ENCODE results near the gene CLEC18B. TPM values are rescaled to one million over a fixed set of nuclear protein-coding genes. Genes with fewer than 3 reads are reported as not detected.
"Not testable (repeated sequence)": the region's sequence is repeated elsewhere in the genome, so short reads cannot be mapped to it uniquely, and the experiment has no call there.

Gene CLEC18B
- total RNA-seq, 1 experiment from 2014 or later: 2.2 TPM

- in situ Hi-C loops (cut with HindIII; ENCODE audit: low sequenced_read_pairs); DNase-seq (ENCODE audit: low spot score): not testable (repeated sequence)
Observed at GRCh38 chr16:74410057-74410957, 11.0 kb downstream of the CLEC18B start.

GRCh38 chr16:74409185-74409981, 11.9 kb downstream of the CLEC18B start:
- DNase-seq (ENCODE audit: low spot score); in situ Hi-C loops (cut with HindIII; ENCODE audit: low sequenced_read_pairs): not testable (repeated sequence)

GRCh38 chr16:74407362-74407705, 13.9 kb downstream of the CLEC18B start:
- in situ Hi-C loops (cut with HindIII; ENCODE audit: low sequenced_read_pairs); DNase-seq (ENCODE audit: low spot score): not testable (repeated sequence)

GRCh38 chr16:74406600-74407361, 14.5 kb downstream of the CLEC18B start:
- DNase-seq (ENCODE audit: low spot score); in situ Hi-C loops (cut with HindIII; ENCODE audit: low sequenced_read_pairs): not testable (repeated sequence)

DNA sequence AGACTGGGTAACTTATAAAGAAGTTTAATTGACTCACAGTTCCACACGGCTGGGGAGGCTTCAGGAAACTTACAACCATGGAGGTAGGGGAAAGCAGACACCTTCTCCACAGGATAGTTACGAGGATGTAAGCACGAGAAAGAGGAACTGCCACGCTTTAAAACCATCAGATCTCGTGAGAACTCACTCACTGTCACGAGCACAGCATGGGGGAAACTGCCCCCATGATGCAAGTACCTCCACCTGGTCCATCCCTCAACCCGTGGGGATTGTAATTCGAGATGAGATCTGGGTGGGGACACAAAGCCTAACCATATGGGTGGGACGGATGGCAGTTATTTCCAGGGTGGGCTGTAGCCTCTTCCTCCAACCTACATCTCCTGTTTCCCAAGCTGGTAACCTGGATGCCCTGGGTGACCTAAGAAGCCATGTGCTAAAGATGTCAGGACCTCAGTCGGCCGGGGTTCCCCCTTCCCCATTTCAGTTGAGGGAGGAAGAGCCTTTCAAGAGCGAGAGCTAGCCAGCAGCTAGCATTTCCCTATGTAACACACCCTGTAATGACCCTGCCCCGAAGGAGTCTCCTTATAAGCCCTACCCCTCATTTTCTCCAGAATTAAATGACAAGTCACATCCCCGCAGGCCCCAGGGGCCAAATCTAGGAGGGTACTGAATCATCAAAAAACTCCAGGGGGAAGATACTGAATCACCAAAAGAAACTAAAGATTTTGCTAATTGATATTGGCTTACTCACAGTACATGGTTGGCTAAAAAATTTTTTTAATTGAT, 16.9 kb downstream of the CLEC18B start:
- in situ Hi-C loops (cut with HindIII; ENCODE audit: low sequenced_read_pairs); DNase-seq (ENCODE audit: low spot score): not testable (repeated sequence)

DNA sequence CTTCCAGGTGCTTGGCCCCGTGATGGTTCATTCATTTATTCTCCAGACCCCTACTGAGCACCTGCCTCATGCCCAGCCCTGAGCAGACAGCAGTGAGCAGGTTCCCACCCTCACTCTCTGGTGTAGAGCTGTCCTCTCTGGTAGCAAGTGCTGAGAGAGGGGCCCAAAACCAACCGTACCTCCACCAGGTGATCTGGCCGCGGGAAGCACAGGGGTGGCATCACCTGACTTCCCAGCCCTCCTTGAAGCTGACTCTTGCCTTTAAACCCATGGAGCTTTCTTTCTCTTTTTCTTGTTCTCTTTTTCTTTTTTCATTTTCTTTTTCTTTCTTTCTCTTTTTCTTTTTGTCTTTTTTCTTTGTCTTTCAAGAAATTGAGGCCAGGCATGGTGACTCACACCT, 21.0 kb downstream of the CLEC18B start:
- DNase-seq (ENCODE audit: low spot score); in situ Hi-C loops (cut with HindIII; ENCODE audit: low sequenced_read_pairs): not testable (repeated sequence)

GRCh38 chr16:74398212-74398895, 22.9 kb downstream of the CLEC18B start:
- in situ Hi-C loops (cut with HindIII; ENCODE audit: low sequenced_read_pairs); DNase-seq (ENCODE audit: low spot score): not testable (repeated sequence)

DNA sequence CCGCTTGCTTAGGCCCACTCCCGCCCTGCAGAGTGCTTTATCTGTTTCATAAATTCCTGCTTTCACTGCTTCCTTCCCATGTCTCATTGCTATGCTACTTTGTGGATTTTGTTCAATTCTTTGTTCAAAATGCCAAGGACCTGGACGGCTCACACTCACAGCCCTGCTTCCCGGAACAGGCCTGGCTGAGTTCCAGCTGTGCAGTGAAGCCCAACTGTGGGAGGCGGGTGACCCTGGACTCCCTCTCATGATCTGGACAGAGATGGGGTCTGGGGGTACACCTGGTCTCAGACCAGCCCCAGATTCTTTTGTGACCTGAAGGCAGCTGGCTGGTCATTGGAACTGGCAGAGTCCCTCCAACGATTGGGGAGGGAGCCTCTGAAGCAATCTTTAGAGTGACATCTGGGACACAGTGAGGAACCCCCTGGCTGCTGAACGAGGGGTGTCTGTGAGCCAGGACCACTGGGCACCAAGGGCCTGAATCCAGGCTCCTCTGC, 24.7 kb downstream of the CLEC18B start:
- DNase-seq (ENCODE audit: low spot score); in situ Hi-C loops (cut with HindIII; ENCODE audit: low sequenced_read_pairs): not testable (repeated sequence)

- in situ Hi-C loops (cut with HindIII; ENCODE audit: low sequenced_read_pairs); DNase-seq (ENCODE audit: low spot score): not testable (repeated sequence)
Observed at GRCh38 chr16:74394604-74395003, 26.7 kb downstream of the CLEC18B start.

DNA sequence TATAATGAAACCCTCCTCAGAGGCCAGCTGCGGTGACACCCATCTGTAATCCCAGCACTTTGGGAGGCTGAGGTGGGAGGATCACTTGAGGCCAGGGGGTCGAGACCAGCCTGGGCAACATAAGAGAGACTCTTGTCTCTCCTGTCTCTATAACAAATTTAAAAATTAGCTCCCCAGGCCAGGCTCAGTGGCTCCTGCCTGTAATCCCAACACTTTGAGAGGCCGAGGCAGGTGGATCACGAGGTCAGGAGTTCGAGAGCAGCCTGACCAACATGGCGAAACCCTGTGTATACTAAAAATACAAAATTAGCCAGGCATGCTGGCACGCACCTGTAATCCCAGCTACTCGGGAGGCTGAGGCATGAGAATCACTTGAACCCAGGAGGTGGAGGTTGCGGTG, 27.1 kb downstream of the CLEC18B start:
- DNase-seq (ENCODE audit: low spot score); in situ Hi-C loops (cut with HindIII; ENCODE audit: low sequenced_read_pairs): not testable (repeated sequence)

- DNase-seq (ENCODE audit: low spot score); in situ Hi-C loops (cut with HindIII; ENCODE audit: low sequenced_read_pairs): not testable (repeated sequence)
Observed at GRCh38 chr16:74391454-74392050, 29.7 kb downstream of the CLEC18B start.

DNA sequence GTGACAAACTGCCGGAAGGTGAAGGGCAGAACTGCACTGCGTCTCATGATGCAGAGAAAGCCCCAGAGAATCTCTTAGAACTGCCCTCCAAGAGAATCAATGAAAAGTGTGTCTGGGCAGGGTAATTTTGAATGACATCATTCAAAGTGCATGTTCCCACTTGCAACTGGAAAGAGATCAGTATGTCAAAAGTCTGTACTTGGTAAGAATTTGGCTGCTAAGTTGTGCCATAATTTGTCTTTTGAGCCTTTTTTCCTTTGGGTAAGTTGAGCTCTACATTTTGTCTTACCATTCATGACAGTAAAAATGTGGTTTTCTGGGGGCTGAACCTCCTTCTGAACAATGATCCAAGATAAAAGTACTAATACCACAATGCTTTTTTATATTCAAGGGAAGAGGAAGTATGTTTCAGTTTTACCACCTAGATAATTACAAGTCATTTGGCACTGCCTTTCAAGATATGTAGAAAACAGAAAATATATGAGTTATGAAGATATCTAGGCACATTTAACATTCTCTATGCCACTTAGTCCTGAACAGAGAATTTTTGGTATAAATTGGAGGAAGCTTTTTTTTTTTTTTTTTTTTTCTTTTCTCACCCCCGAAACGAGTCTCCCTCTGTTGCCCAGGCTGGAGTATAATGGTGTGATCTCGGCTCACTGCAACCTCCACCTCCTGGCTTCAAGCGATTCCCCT, 38.8 kb downstream of the CLEC18B start:
- in situ Hi-C loops (cut with HindIII; ENCODE audit: low sequenced_read_pairs); DNase-seq (ENCODE audit: low spot score): not testable (repeated sequence)

DNA sequence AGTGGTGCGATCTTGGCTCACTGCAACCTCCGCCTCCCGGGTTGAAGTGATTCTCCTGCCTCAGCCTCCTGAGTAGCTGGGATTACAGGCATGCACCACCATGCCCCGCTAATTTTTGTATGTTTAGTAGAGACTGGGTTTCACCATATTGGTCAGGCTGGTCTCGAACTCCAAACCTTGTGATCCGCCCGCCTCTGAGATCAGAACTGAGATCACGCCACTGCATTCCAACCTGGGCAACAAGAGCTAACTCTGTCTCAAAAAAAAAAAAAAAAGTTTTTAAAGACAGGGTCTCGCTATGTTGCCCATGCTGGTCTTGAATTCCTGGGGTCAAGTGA, 47.5 kb downstream of the CLEC18B start:
- in situ Hi-C loops (cut with HindIII; ENCODE audit: low sequenced_read_pairs); DNase-seq (ENCODE audit: low spot score): not testable (repeated sequence)

DNA sequence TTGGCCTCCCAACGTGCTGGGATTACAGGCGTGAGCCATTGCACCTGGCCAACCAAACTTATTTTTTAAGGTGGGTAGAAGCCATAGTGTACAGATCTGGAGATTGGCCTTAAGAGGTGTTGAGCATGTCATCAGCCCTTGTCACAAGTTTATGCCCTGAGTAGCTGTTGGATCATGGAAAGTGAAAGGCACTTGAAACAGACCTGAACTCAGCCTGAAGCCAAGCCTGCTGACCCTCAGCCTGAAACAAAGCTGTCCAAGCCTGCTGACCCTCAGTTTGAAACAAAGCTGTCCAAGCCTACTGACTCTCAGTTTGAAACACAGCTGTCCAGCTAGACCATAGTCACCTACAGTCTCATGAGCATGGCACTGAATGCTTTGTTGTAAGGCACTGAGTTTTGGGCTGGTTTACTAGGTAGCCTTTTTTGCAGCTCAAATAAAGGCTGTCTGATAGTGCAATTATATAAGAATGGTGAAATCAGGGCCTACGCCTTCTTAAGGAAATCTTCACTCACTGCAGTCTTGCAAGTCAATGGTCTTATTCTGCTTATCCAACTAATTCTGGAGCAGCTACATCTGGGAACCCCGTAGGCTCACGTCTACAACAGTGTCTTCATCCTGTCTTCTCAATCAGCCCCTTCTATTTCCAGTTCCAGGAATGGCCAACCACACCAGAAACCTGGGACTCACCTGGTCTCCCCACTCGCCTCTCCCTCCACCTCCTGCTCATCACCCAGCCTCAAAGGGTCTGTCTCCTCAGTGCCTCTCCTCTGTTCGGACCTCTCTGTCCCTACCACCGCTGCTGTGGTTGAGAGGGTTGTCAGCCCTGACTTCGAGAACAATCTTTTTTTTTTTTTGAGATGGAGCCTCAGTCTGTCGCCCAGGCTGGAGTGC, 48.1 kb downstream of the CLEC18B start:
- in situ Hi-C loops (cut with HindIII; ENCODE audit: low sequenced_read_pairs): no loop called here
- DNase-seq (ENCODE audit: low spot score): no peak

DNA sequence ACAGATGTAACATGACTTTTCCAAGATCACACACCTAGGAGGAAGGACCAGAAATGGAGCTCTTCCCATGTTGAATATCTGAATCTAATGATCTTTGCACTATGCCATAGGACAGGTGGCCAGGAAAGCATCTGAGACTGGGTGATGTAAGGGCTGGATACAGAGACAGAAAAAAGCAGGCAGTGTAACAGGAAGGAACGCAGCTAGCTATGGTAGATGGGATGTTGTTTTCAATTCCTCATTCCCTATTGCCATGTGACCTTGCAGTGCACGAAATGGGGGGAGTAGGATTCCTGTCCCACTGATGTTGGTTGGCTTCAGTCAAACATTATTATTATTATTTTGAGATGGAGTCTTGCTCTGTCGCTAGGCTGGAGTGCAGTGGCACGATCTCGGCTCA, 48.9 kb downstream of the CLEC18B start:
- in situ Hi-C loops (cut with HindIII; ENCODE audit: low sequenced_read_pairs): no loop called here
- DNase-seq (ENCODE audit: low spot score): no peak
